ENCODE results near the gene GLI3.

GLI3 gene

GRCh38 chr7:42057331-42057730 is 179.7 kb downstream of the GLI3 start (continued):
- TF ChIP-seq ZBTB44 (tag by site-specific recombination; IDR thresholded peaks at IDR 0.05) (no peak), PRDM6 (tag by site-specific recombination; IDR thresholded peaks at IDR 0.05) (no peak), ZNF660 (tag by site-specific recombination; IDR thresholded peaks at IDR 0.05) (no peak), ZNF791 (tag by site-specific recombination; IDR thresholded peaks at IDR 0.05) (no peak), ZNF624 (tag by site-specific recombination; IDR thresholded peaks at IDR 0.05) (no peak), ZNF792 (tag by site-specific recombination; IDR thresholded peaks at IDR 0.05) (no peak), ZBTB7A (tag by site-specific recombination; IDR thresholded peaks at IDR 0.05; ENCODE audit: low read depth) (no peak), SP2 (tag by site-specific recombination; IDR thresholded peaks at IDR 0.05) (no peak), KLF10 (tag by site-specific recombination; IDR thresholded peaks at IDR 0.05) (no peak), MEIS1 (CRISPR knock-in tag; IDR thresholded peaks at IDR 0.05; ENCODE audit: borderline replicate concordance) (no peak)

- Histone ChIP-seq H3K4me1 (ENCODE audit: control insufficient read depth, insufficient read depth, low read length) (0 out of 2 replicates have a peak, but pooled peaks cover 3% of the 10 kb centered on the region), H3K36me3 (ENCODE audit: control insufficient read depth in 2 of 2, insufficient read depth in 1 of 2, low read length in 2 of 2) (no peaks in the 10 kb centered on the region; a peak in 1 of 3 replicates), H3K4me3 (ENCODE audit: low read depth, low read length) (no peak overlapping the region), H3K27ac (ENCODE audit: extremely low read depth, low read depth, low read length) (no peak overlapping the region), H3K9me3 (ENCODE audit: control insufficient read depth, insufficient read depth, low read depth, low read length) (no peaks in the 10 kb centered on the region)
- TF ChIP-seq ZNF555 (tag by site-specific recombination; conservative IDR thresholded peaks at IDR 0.05) (no peak), ZBTB8A (tag by site-specific recombination; IDR thresholded peaks at IDR 0.05) (no peak), HOXC10 (CRISPR knock-in tag; IDR thresholded peaks at IDR 0.05) (no peak), ZNF548 (tag by site-specific recombination; IDR thresholded peaks at IDR 0.05) (no peak), ZBTB1 (tag by site-specific recombination; IDR thresholded peaks at IDR 0.05) (no peak)
- POLR2A ChIA-PET, result no interaction called here
- CTCF ChIA-PET, result no interaction called here
Observed at GRCh38 chr7:42055171-42055570, 181.8 kb downstream of the GLI3 start.

GRCh38 chr7:42053834-42054233 is 183.2 kb downstream of the GLI3 start:
- Histone ChIP-seq H3K9me3 (ENCODE audit: control insufficient read depth, insufficient read depth, low read depth, low read length) (no peaks in the 10 kb centered on the region), H3K4me1 (ENCODE audit: control insufficient read depth, insufficient read depth, low read length) (0 out of 2 replicates have a peak, but pooled peaks cover 3% of the 10 kb centered on the region), H3K4me3 (ENCODE audit: low read depth, low read length) (no peak overlapping the region), H3K36me3 (ENCODE audit: control insufficient read depth in 2 of 2, insufficient read depth in 1 of 2, low read length in 2 of 2) (no peaks in the 10 kb centered on the region; a peak in 1 of 3 replicates), H3K27ac (ENCODE audit: extremely low read depth, low read depth, low read length) (no peak overlapping the region)
- CTCF ChIA-PET, result no interaction called here
- TF ChIP-seq ZNF394 (tag by site-specific recombination; IDR thresholded peaks at IDR 0.05; ENCODE audit: borderline replicate concordance) (no peak), ZNF274 (IDR thresholded peaks at IDR 0.05; ENCODE audit: low read length) (no peak), ZNF274 (tag by site-specific recombination; IDR thresholded peaks at IDR 0.05; ENCODE audit: borderline replicate concordance) (no peak), WT1 (tag by site-specific recombination; IDR thresholded peaks at IDR 0.05) (no peak), ZNF155 (tag by site-specific recombination; IDR thresholded peaks at IDR 0.05) (no peak), ZNF23 (tag by site-specific recombination; IDR thresholded peaks at IDR 0.05; ENCODE audit: borderline replicate concordance) (no peak), SCRT1 (tag by site-specific recombination; IDR thresholded peaks at IDR 0.05; ENCODE audit: borderline replicate concordance) (no peak), ZIC2 (tag by site-specific recombination; IDR thresholded peaks at IDR 0.05) (no peak), ZNF610 (tag by site-specific recombination; IDR thresholded peaks at IDR 0.05; ENCODE audit: borderline replicate concordance) (no peak), SP2 (tag by site-specific recombination; IDR thresholded peaks at IDR 0.05) (no peak), ZNF132 (tag by site-specific recombination; IDR thresholded peaks at IDR 0.05; ENCODE audit: borderline replicate concordance) (no peak), ZNF114 (tag by site-specific recombination; IDR thresholded peaks at IDR 0.05) (no peak)
- POLR2A ChIA-PET, result no interaction called here
